GM12878 (cell line): ENCODE results near the gene CETP. TPM values are rescaled to one million over a fixed set of nuclear protein-coding genes. Genes with fewer than 3 reads are reported as not detected.

ENCODE experiments used
- CEBPB ChIP-seq, 2 experiments: fragments of 150-350 bp in 1 of 2; IDR thresholded peaks; 2 replicates each; pipeline ENCODE4 v1.6.1; 2012 to 2014; ENCODE audit warnings: low read depth in 2 of 2, low read length in 2 of 2, borderline replicate concordance in 1 of 2, inconsistent platforms in 1 of 2
- EGR1 ChIP-seq, 2 experiments: IDR thresholded peaks; 1 replicate in 1 of 2; 2 replicates in 1 of 2; pipeline ENCODE4 v1.6.1; 2011 to 2012; ENCODE audit warnings: low read depth in 2 of 2, low read length in 2 of 2, borderline replicate concordance in 1 of 2, mild to moderate bottlenecking in 1 of 2, moderate library complexity in 1 of 2
- IKZF2 ChIP-seq, 2 experiments: fragments of 450-650 bp; IDR thresholded peaks; 2 replicates each; pipeline ENCODE4 v1.6.1; 2017; ENCODE audit warnings: mild to moderate bottlenecking in 2 of 2, moderate library complexity in 2 of 2
- LARP7 ChIP-seq: fragments of 450-650 bp; IDR thresholded peaks from 2 replicates; pipeline ENCODE4 v1.6.1; 2017; ENCODE audit warnings: mild to moderate bottlenecking
- MTA2 ChIP-seq: fragments of 450-650 bp; IDR thresholded peaks from 2 replicates; pipeline ENCODE4 v1.6.1; 2016; ENCODE audit warnings: low read depth, mild to moderate bottlenecking, moderate library complexity
- SIX5 ChIP-seq: IDR thresholded peaks from 2 replicates; pipeline ENCODE4 v1.6.1; 2011; ENCODE audit warnings: mild to moderate bottlenecking, low read depth, low read length, moderate library complexity; ENCODE audit not compliant: severe bottlenecking
- SMC3 ChIP-seq: IDR thresholded peaks from 2 replicates; pipeline ENCODE4 v1.6.1; 2011; ENCODE audit warnings: low read length, improper control_type of control experiment, borderline replicate concordance
- SPI1 ChIP-seq: IDR thresholded peaks from 2 replicates; pipeline ENCODE4 v1.6.1; 2011; ENCODE audit warnings: low read depth, mild to moderate bottlenecking, low read length, moderate library complexity, borderline replicate concordance; ENCODE audit not compliant: insufficient read depth
- SREBF2 ChIP-seq: IDR thresholded peaks from 2 replicates; pipeline ENCODE4 v1.6.1; 2012; ENCODE audit warnings: mild to moderate bottlenecking, low read length
- SRF ChIP-seq, 2 experiments: IDR thresholded peaks; 2 replicates each; pipeline ENCODE4 v1.6.1; 2011; ENCODE audit warnings: low read depth in 2 of 2, low read length in 2 of 2, mild to moderate bottlenecking in 1 of 2, moderate library complexity in 1 of 2
- STAT3 ChIP-seq: IDR thresholded peaks from 2 replicates; pipeline ENCODE4 v1.6.1; 2011; ENCODE audit warnings: low read depth, low read length, improper control_type of control experiment
- WRNIP1 ChIP-seq: IDR thresholded peaks from 2 replicates; pipeline ENCODE4 v1.6.1; 2011; ENCODE audit warnings: low read depth, low read length, improper control_type of control experiment, borderline replicate concordance
- YY1 ChIP-seq: IDR thresholded peaks from 2 replicates; pipeline ENCODE4 v1.6.1; 2011; ENCODE audit warnings: low read depth, mild to moderate bottlenecking, low read length
- ZBED1 ChIP-seq: IDR thresholded peaks from 2 replicates; pipeline ENCODE4 v1.6.1; 2016; ENCODE audit warnings: borderline replicate concordance
- ZNF384 ChIP-seq: IDR thresholded peaks from 2 replicates; pipeline ENCODE4 v1.6.1; 2012; ENCODE audit warnings: low read depth, mild to moderate bottlenecking, low read length, improper control_type of control experiment, borderline replicate concordance
- polyA plus RNA-seq, 11 experiments: library from polyadenylated mRNA; depleted of rRNA in 4 of 11; unstranded in 6 of 11; stranded (reverse) in 5 of 11; fragments of >200 nt; fragmentation: Nextera tagmentation in 4 of 11; fragmentation: Illumina TruSeq in 1 of 11; extraction: Ambion mirVana in 4 of 11; extraction: Trizol in 1 of 11; gene quantifications; 1 replicate in 1 of 11; 2 replicates in 10 of 11; pipeline versions ENCODE4 v1.2.1 to v1.2.3, GENCODE V29; 2011 to 2016; ENCODE audit warnings: inconsistent platforms in 2 of 11, missing spikeins in 2 of 11, low read depth in 1 of 11
- total RNA-seq, 4 experiments: library from RNA; depleted of rRNA in 3 of 4; stranded (reverse); fragments of >200 nt in 3 of 4; fragmentation: Illumina TruSeq in 1 of 4; extraction: Trizol in 1 of 4; gene quantifications; 2 replicates each; pipeline versions ENCODE4 v1.2.1 to v1.2.3, GENCODE V29; 2013 to 2021
- TF ChIP-seq, protein P1 (sequence below): fragments of 450-650 bp; IDR thresholded peaks from 2 replicates; pipeline ENCODE4 v1.6.1; 2017; ENCODE audit warnings: mild to moderate bottlenecking
- TF ChIP-seq, protein P2 (sequence below): fragments of 450-650 bp; IDR thresholded peaks from 2 replicates; pipeline ENCODE4 v1.6.1; 2018; ENCODE audit warnings: borderline replicate concordance, mild to moderate bottlenecking; ENCODE audit not compliant: partially characterized antibody

CETP gene
- total and polyA plus RNA-seq, 10 of the 15 experiments (the other 5 are each of a cell fraction or from before 2014, with no cell fraction given): 1.2 to 6.4 (median 2.1) TPM

DNA sequence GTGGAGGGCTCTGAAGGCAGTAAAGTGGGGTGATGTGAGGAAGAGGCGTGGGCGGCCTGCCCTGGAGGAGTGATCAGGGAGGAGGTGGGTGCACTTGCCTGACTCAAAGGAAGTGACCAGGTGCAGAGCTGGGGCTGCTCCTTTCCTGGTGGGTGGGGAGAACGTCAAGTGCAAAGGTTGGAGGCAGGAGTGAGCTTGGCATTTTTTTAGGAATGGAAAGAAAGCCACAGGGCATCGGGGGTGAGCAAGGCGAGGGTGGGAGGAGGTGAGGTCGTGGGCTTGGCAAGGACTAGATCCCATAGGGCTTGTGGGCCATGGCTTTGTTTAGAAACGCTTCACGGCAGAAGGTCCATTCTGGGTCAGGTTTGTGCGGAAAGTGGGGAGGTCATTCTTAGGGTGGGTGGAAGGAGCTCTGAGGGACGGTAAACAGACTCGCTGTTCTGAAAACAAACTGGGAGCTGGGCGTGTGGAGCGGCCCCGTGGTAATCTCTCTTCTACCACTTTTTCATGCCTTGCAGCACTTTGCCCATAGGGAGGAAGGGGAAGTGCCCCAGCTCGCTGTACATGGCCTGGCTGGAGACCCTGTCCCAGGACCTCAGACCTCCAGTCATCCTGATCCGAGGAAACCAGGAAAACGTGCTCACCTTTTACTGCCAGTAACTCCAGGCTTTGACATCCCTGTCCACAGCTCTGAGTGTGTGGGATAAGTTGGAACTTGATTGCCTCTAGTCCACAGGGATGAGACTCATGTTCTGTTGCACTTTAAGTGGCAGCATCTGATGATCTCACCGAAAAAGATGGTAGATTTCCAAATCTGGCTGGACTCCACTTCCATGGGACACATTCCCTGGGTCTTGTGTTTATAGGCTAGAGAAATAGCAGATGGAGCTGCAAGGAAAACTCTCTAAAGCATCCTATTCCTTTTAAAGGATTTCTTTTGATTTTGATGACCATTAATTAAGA is 48.7 kb upstream of the CETP start (continued):
- TF ChIP-seq SMC3 (no peak), SRF (IDR thresholded peaks at IDR 0.05; ENCODE audit: low read depth in 2 of 2, low read length in 2 of 2) (no peak), SIX5 (no peak), STAT3 (no peak), SPI1 (0 out of 2 replicates have a peak, but pooled peaks have one; percentile 18), MTA2 (peak; percentile 11; the same call in 1 of the 2 replicates), EGR1 (IDR thresholded peaks at IDR 0.05; ENCODE audit: borderline replicate concordance in 1 of 2, low read depth in 2 of 2, low read length in 2 of 2) (peak in 1 of 2 experiments; percentile 80; a peak in 2 of 3 replicates), CEBPB (IDR thresholded peaks at IDR 0.05; ENCODE audit: borderline replicate concordance in 1 of 2, low read depth in 2 of 2, low read length in 2 of 2) (no peak), IKZF2 (IDR thresholded peaks at IDR 0.05) (peak; percentile 22 to 50; a peak in 3 of 4 replicates), ZNF384 (no peak), WRNIP1 (no peak), LARP7 (no peak), SREBF2 (no peak), ZBED1 (no peak), YY1 (no peak)
- TF ChIP-seq, protein P1, sequence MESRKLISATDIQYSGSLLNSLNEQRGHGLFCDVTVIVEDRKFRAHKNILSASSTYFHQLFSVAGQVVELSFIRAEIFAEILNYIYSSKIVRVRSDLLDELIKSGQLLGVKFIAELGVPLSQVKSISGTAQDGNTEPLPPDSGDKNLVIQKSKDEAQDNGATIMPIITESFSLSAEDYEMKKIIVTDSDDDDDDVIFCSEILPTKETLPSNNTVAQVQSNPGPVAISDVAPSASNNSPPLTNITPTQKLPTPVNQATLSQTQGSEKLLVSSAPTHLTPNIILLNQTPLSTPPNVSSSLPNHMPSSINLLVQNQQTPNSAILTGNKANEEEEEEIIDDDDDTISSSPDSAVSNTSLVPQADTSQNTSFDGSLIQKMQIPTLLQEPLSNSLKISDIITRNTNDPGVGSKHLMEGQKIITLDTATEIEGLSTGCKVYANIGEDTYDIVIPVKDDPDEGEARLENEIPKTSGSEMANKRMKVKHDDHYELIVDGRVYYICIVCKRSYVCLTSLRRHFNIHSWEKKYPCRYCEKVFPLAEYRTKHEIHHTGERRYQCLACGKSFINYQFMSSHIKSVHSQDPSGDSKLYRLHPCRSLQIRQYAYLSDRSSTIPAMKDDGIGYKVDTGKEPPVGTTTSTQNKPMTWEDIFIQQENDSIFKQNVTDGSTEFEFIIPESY: no peak
- TF ChIP-seq, protein P2, sequence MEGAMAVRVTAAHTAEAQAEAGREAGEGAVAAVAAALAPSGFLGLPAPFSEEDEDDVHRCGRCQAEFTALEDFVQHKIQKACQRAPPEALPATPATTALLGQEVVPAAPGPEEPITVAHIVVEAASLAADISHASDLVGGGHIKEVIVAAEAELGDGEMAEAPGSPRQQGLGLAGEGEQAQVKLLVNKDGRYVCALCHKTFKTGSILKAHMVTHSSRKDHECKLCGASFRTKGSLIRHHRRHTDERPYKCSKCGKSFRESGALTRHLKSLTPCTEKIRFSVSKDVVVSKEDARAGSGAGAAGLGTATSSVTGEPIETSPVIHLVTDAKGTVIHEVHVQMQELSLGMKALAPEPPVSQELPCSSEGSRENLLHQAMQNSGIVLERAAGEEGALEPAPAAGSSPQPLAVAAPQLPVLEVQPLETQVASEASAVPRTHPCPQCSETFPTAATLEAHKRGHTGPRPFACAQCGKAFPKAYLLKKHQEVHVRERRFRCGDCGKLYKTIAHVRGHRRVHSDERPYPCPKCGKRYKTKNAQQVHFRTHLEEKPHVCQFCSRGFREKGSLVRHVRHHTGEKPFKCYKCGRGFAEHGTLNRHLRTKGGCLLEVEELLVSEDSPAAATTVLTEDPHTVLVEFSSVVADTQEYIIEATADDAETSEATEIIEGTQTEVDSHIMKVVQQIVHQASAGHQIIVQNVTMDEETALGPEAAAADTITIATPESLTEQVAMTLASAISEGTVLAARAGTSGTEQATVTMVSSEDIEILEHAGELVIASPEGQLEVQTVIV: no peak
